ENCODE measurements around the gene GRIN2A. TPM values are rescaled to one million over a fixed set of nuclear protein-coding genes. Genes with fewer than 3 reads are reported as not detected.

The GRIN2A gene
- total RNA-seq, 3 donors from 2014 or later, result 0.29 to 0.33 TPM; not detected in 1

DNA sequence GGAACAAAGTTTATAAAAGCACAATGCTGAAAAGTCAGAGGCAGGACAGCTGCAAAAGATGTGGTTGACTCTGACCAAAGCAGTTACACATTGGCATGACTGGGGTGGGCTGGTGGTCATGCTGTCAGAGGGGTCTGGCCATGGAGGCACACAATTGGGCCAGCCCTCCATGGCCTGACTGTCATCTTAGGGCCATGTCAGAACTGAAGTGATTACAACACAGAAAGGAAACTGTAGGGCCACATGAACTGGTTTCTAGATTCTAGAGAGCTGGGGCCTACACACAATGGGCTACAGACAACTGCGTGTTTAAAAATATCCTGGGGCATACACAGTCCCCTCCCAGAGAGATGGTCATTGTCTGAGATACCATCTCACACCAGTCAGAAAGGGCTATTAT is 380.6 kb downstream of the GRIN2A start:
- no peak overlapping the region for H3K4me3 ChIP-seq
- no peak for DNase-seq (ENCODE audit: low spot score in 2 of 2)
- H3K9me3 ChIP-seq, result no peaks in the 10 kb centered on the region
- H3K27me3 ChIP-seq, result no peaks in the 10 kb centered on the region
- no peak overlapping the region for H3K27ac ChIP-seq
- TF ChIP-seq POLR2A (IDR thresholded peaks at IDR 0.05) (no peak), POLR2AphosphoS5 (IDR thresholded peaks at IDR 0.05) (no peak)
- TF ChIP-seq, protein P1, sequence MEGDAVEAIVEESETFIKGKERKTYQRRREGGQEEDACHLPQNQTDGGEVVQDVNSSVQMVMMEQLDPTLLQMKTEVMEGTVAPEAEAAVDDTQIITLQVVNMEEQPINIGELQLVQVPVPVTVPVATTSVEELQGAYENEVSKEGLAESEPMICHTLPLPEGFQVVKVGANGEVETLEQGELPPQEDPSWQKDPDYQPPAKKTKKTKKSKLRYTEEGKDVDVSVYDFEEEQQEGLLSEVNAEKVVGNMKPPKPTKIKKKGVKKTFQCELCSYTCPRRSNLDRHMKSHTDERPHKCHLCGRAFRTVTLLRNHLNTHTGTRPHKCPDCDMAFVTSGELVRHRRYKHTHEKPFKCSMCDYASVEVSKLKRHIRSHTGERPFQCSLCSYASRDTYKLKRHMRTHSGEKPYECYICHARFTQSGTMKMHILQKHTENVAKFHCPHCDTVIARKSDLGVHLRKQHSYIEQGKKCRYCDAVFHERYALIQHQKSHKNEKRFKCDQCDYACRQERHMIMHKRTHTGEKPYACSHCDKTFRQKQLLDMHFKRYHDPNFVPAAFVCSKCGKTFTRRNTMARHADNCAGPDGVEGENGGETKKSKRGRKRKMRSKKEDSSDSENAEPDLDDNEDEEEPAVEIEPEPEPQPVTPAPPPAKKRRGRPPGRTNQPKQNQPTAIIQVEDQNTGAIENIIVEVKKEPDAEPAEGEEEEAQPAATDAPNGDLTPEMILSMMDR (IDR thresholded peaks at IDR 0.05), result no peak
- no peaks in the 10 kb centered on the region for H3K36me3 ChIP-seq
- intact Hi-C loops (cut with DNase I; ENCODE audit: low total_unique reads), result no loop called here
- H3K4me1 ChIP-seq, result no peaks in the 10 kb centered on the region

GRCh38 chr16:9800186-9800738 is 382.0 kb downstream of the GRIN2A start:
- no peaks in the 10 kb centered on the region for H3K36me3 ChIP-seq
- no peak overlapping the region for H3K4me3 ChIP-seq
- H3K4me1 ChIP-seq, result no peaks in the 10 kb centered on the region
- H3K27me3 ChIP-seq, result no peaks in the 10 kb centered on the region
- DNase-seq (ENCODE audit: low spot score in 2 of 2), result no peak
- intact Hi-C loops (cut with DNase I; ENCODE audit: low total_unique reads), result no loop called here
- no peaks in the 10 kb centered on the region for H3K9me3 ChIP-seq
- no peak overlapping the region for H3K27ac ChIP-seq
- TF ChIP-seq POLR2A (IDR thresholded peaks at IDR 0.05) (no peak), POLR2AphosphoS5 (IDR thresholded peaks at IDR 0.05) (no peak)
- TF ChIP-seq, protein P1 (IDR thresholded peaks at IDR 0.05), result no peak

- DNase-seq (ENCODE audit: low spot score in 2 of 2), result no peak
- intact Hi-C loops (cut with DNase I; ENCODE audit: low total_unique reads), result no loop called here
- Histone ChIP-seq H3K36me3 (no peaks in the 10 kb centered on the region), H3K4me3 (no peak overlapping the region), H3K9me3 (no peaks in the 10 kb centered on the region), H3K27me3 (no peaks in the 10 kb centered on the region), H3K4me1 (no peaks in the 10 kb centered on the region), H3K27ac (no peak overlapping the region)
- TF ChIP-seq POLR2A (IDR thresholded peaks at IDR 0.05) (no peak), POLR2AphosphoS5 (IDR thresholded peaks at IDR 0.05) (no peak)
- TF ChIP-seq, protein P1 (IDR thresholded peaks at IDR 0.05), result no peak
Observed at GRCh38 chr16:9798952-9799580, 383.2 kb downstream of the GRIN2A start.

GRCh38 chr16:9798474-9798873 is 383.8 kb downstream of the GRIN2A start:
- Histone ChIP-seq H3K9me3 (no peaks in the 10 kb centered on the region), H3K27ac (no peak overlapping the region), H3K4me3 (no peak overlapping the region), H3K36me3 (no peaks in the 10 kb centered on the region), H3K27me3 (no peaks in the 10 kb centered on the region), H3K4me1 (no peaks in the 10 kb centered on the region)
- DNase-seq (ENCODE audit: low spot score in 2 of 2), result no peak
- TF ChIP-seq, protein P1 (IDR thresholded peaks at IDR 0.05), result no peak
- TF ChIP-seq POLR2A (IDR thresholded peaks at IDR 0.05) (no peak), POLR2AphosphoS5 (IDR thresholded peaks at IDR 0.05) (no peak)
- intact Hi-C loops (cut with DNase I; ENCODE audit: low total_unique reads), result no loop called here

DNA sequence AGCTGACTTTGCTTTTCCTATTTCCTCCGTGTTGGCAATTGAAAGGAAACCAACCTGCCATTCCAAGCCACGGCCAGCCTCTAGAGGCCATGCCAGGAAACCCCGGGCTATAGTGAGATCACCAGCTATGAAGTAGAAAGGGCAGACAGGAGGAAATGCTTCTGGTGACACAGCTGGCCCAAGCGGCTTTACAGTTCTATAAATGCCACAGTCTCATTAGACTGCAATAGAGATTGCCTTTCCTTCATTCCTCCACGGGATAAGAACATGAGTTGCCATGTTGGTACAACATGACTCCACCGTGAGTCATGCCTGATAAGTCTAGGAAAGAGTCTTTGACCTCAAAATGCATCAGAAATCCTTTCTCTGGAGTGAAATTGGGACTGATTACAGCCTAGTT is 384.9 kb downstream of the GRIN2A start:
- TF ChIP-seq, protein P1 (IDR thresholded peaks at IDR 0.05), result no peak
- TF ChIP-seq POLR2A (IDR thresholded peaks at IDR 0.05) (no peak), POLR2AphosphoS5 (IDR thresholded peaks at IDR 0.05) (no peak)
- H3K9me3 ChIP-seq, result no peaks in the 10 kb centered on the region
- intact Hi-C loops (cut with DNase I; ENCODE audit: low total_unique reads), result no loop called here
- no peak overlapping the region for H3K27ac ChIP-seq
- no peak for DNase-seq (ENCODE audit: low spot score in 2 of 2)
- no peak overlapping the region for H3K4me3 ChIP-seq
- no peaks in the 10 kb centered on the region for H3K4me1 ChIP-seq
- H3K36me3 ChIP-seq, result no peaks in the 10 kb centered on the region
- H3K27me3 ChIP-seq, result no peaks in the 10 kb centered on the region
